Measurements from ENCODE around the gene SS18. TPM values are rescaled to one million over a fixed set of nuclear protein-coding genes. Genes with fewer than 3 reads are reported as not detected.
A peak's percentile ranks its signal among the peaks of the same experiment; 100 is the strongest.

The SS18 gene
- total RNA-seq, 1 experiment from 2014 or later, result 98.7 TPM

- H3K27ac ChIP-seq (ENCODE audit: low read length), result no peak overlapping the region
- TF ChIP-seq EZH2 (IDR thresholded peaks at IDR 0.05; ENCODE audit: low read length, unreplicated experiment), result no peak
- TF ChIP-seq EZH2phosphoT487 (IDR thresholded peaks at IDR 0.05; ENCODE audit: borderline replicate concordance, low read length), result no peak
- H3K79me2 ChIP-seq (ENCODE audit: low read length), result no peaks in the 10 kb centered on the region
- no peak overlapping the region for H3K4me3 ChIP-seq (ENCODE audit: low read length)
- H3K27me3 ChIP-seq (ENCODE audit: low read length), result no peaks in the 10 kb centered on the region
- intact Hi-C loops (cut with micrococcal nuclease), result no loop called here
- ATAC-seq (peak; percentile 33; the same call in 1 of the 2 replicates), DNase-seq (no peak)
- no peaks in the 10 kb centered on the region for H3K9me3 ChIP-seq (ENCODE audit: low read length)
- H3K9ac ChIP-seq (ENCODE audit: low read length), result no peak overlapping the region
- BruUV-seq (replicated peaks), result no TSS peak
- H4K20me1 ChIP-seq (ENCODE audit: low read length), result no peaks in the 10 kb centered on the region
- H3K4me2 ChIP-seq (ENCODE audit: low read length), result no peak overlapping the region
- peaks cover under 1% of the 10 kb centered on the region; the same call in 1 of the 2 replicates for H3K36me3 ChIP-seq (ENCODE audit: low read depth, low read length)
- CTCF ChIA-PET, result no interaction called here
- no peak overlapping the region for H2AFZ ChIP-seq (ENCODE audit: low read length)
- no peaks in the 10 kb centered on the region for H3K4me1 ChIP-seq (ENCODE audit: insufficient read depth, low read length)
- POLR2A ChIA-PET (ENCODE audit: unreplicated experiment), result no interaction called here
- H3F3A ChIP-seq (ENCODE audit: low read length, unreplicated experiment), result no peaks in the 10 kb centered on the region
- no peaks in the 10 kb centered on the region for H3K9me2 ChIP-seq (replicated peaks; ENCODE audit: low read length)
Measured at GRCh38 chr18:26008096-26008495, 82.3 kb downstream of the SS18 start.

GRCh38 chr18:26005950-26006349 lies 84.5 kb downstream of the SS18 start:
- no peak overlapping the region for H3K4me2 ChIP-seq (ENCODE audit: low read length)
- no peak for DNase-seq
- H3K27me3 ChIP-seq (ENCODE audit: low read length), result no peaks in the 10 kb centered on the region
- no TSS peak for BruUV-seq (replicated peaks)
- no peaks in the 10 kb centered on the region for H3K9me3 ChIP-seq (ENCODE audit: low read length)
- ChIA-PET CTCF (no interaction called here), POLR2A (ENCODE audit: unreplicated experiment) (no interaction called here)
- no peak for ATAC-seq
- H3K36me3 ChIP-seq (ENCODE audit: low read depth, low read length), result no peaks in the 10 kb centered on the region
- no peak overlapping the region for H2AFZ ChIP-seq (ENCODE audit: low read length)
- no peaks in the 10 kb centered on the region for H3F3A ChIP-seq (ENCODE audit: low read length, unreplicated experiment)
- TF ChIP-seq EZH2 (IDR thresholded peaks at IDR 0.05; ENCODE audit: low read length, unreplicated experiment) (no peak), EZH2phosphoT487 (IDR thresholded peaks at IDR 0.05; ENCODE audit: borderline replicate concordance, low read length) (no peak), CTCF (conservative IDR thresholded peaks at IDR 0.05; ENCODE audit: low read depth, low read length) (no peak)
- H3K4me3 ChIP-seq (ENCODE audit: low read length), result no peak overlapping the region
- H3K27ac ChIP-seq (ENCODE audit: low read length), result no peak overlapping the region
- no peaks in the 10 kb centered on the region for H3K79me2 ChIP-seq (ENCODE audit: low read length)
- no peaks in the 10 kb centered on the region for H4K20me1 ChIP-seq (ENCODE audit: low read length)
- H3K9ac ChIP-seq (ENCODE audit: low read length), result no peak overlapping the region
- intact Hi-C loops (cut with micrococcal nuclease), result no loop called here
- no peaks in the 10 kb centered on the region for H3K9me2 ChIP-seq (replicated peaks; ENCODE audit: low read length)
- H3K4me1 ChIP-seq (ENCODE audit: insufficient read depth, low read length), result no peaks in the 10 kb centered on the region

GRCh38 chr18:26004832-26005231 lies 85.6 kb downstream of the SS18 start:
- Histone ChIP-seq H3K79me2 (ENCODE audit: low read length) (no peaks in the 10 kb centered on the region), H4K20me1 (ENCODE audit: low read length) (no peaks in the 10 kb centered on the region), H3K27me3 (ENCODE audit: low read length) (no peaks in the 10 kb centered on the region), H3K4me3 (ENCODE audit: low read length) (no peak overlapping the region), H2AFZ (ENCODE audit: low read length) (no peak overlapping the region), H3K9ac (ENCODE audit: low read length) (no peak overlapping the region), H3K4me1 (ENCODE audit: insufficient read depth, low read length) (no peaks in the 10 kb centered on the region), H3K36me3 (ENCODE audit: low read depth, low read length) (no peaks in the 10 kb centered on the region), H3F3A (ENCODE audit: low read length, unreplicated experiment) (no peaks in the 10 kb centered on the region), H3K9me3 (ENCODE audit: low read length) (no peaks in the 10 kb centered on the region), H3K9me2 (replicated peaks; ENCODE audit: low read length) (no peaks in the 10 kb centered on the region), H3K4me2 (ENCODE audit: low read length) (no peak overlapping the region), H3K27ac (ENCODE audit: low read length) (no peak overlapping the region)
- BruUV-seq (replicated peaks), result no TSS peak
- ATAC-seq (no peak), DNase-seq (no peak)
- no peak for TF ChIP-seq CTCF (conservative IDR thresholded peaks at IDR 0.05; ENCODE audit: low read depth, low read length)
- TF ChIP-seq EZH2phosphoT487 (IDR thresholded peaks at IDR 0.05; ENCODE audit: borderline replicate concordance, low read length), result no peak
- no peak for TF ChIP-seq EZH2 (IDR thresholded peaks at IDR 0.05; ENCODE audit: low read length, unreplicated experiment)
- intact Hi-C loops (cut with micrococcal nuclease), result no loop called here
- ChIA-PET POLR2A (ENCODE audit: unreplicated experiment) (no interaction called here), CTCF (interaction anchor here (0.6 kb wide), 1 partner anchor 183 kb away, joined by 5 read pairs; no protein-coding TSS in a partner anchor)
